ENCODE results near the gene CHST11.

The CHST11 gene

DNA sequence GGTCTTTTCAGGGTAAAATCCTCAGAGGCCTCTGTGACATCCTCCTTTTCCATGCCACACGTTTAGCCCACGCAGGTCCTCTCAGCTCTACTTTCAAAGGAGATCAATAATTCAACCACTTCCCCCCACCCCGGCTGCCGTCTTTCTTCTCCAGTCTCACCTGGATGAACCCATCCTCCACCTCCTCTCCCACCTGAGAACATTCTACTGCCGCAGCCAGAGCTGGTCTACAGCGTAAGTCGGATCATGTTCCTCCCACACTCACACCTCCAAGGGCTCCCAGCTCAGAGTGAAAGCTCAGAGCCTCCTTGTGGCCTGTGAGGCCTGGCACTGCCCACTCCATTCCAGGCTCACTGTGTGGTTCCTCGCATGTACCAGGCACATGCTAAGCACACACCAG, 246.6 kb downstream of the CHST11 start:
- no peak for DNase-seq

DNA sequence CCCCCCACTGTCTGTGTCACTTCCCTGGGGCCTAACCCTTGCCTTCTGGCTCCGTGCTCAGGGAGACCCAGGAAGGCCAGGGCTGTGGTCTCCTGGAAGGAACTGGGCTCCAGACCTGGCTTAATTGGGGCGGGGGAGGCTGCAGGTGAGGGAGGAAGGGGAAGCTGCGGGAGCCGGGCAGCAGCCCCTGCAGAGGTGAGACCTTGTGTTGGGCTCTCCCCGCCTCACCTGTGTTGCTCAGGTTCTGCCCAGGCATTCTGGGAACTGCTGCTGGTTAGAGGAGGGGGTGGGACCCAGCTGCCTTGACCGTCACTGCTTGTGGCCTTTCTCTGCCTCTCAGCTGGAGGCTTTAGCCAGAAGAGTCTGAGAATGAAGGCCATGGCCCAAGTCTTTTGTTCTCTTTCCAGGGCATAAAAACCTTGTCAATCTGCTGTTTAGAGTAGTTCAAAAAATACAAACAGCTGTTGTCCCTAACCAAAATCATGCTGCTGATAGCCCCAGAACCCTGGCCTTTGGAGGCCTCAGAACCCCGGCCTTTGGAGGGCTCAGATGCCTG, 247.6 kb downstream of the CHST11 start:
- no peak for DNase-seq

DNA sequence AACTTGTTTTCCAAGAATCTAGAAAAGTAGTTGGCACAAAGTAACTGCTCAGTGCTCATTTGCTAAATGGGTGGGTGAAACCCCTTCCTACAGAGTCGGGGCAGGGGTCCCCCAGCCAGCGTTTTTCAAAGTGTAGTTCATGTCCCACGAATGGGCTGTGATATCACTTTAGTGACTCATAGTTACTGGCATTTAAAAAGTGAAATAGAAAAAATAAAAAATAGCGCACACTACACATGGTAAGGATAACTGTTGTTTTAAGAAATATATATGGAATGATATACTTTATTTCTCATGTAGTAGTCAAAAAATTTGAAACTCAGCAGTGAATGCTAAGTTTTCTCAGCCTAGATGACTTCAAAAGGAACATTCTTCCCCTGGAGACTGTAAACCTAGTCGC, 250.4 kb downstream of the CHST11 start:
- no peak for DNase-seq

DNA sequence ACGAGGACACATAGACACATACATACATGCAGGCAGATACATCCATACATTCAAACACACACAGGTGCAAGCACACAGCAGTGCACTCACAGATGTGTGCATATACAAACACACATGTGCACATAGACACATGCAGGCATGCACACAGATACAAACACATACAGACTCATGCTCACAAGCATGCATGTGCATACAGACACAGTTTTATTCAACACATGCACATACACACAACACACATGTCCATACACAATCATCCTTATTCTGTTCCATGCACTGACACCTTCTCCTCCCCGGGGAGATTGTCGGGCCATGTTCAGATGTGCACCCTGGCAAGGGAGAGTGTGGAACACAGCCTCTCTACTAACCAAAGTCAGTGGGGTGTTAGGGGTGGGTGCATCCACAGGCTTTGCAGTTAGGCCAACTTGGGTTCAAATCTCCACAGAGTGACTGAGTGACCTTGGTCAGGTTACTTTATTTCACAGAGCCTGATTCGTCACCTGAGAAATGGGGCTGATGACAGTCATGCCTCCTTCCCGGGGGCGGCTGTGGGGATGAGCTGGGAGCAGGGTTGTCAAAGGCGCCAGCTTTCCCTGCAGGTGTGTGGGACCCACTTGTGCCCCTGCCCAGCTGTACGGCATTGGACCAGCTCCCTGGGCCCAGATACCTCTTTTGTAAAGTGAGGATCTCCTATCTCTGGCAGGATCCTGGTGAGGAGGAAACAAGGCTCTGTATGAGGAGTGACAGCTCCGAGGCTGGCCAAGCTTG, 251.2 kb downstream of the CHST11 start:
- DNase-seq: no peak

DNA sequence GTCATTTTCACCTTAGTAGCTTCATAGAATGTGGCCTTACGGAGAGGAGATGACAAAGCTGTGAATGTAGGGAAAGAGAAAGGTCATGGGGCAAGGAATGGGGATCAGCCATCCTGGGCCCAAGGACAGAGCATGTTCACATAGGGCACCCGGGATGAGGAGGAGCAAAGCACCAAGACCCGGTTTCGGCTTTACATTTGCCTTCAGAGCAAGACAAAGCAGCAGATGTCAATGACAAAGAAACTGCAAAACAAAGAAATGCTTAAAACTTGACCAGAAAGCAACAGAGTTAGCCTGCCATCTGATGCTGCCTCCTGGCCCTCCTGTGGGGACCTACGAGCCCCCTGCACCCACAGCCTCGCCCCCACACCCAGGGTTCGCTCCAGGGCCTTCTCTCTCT, 252.1 kb downstream of the CHST11 start:
- DNase-seq: no peak

DNA sequence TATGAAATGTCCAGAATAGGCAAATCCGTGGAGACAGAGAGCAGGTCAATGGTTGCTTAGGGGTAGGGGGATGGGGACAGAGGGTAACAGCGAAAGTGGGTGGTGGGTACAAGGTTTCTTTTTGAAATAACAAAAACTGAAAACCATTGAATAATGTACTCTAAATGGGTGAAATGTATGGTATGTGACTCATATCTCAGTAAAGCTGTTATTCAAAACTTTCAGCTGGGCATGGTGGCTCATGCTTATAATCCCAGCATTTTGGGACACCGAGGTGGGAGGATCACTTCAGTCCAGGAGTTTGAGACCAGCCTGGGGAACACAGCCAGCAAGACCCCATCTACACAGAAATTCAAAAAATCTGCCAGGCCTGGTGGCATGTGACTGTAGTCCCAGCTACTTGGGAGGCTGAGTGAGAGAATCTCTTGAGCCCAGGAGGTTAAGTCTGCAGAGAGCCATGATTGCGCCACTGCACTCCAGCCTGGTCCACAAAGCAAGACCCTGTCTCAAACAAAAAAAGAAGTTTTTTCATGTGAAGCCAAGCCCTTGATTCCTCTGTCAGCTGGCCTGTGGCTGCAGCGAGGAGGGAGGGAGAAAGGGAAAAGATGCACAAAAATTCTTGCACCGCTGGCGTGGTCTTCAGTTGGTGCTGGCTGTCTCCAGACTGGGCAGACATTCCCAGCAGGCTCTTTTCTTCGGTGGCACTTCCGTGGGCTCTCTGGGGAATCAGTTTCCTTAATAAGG, 253.1 kb downstream of the CHST11 start:
- DNase-seq: no peak

DNA sequence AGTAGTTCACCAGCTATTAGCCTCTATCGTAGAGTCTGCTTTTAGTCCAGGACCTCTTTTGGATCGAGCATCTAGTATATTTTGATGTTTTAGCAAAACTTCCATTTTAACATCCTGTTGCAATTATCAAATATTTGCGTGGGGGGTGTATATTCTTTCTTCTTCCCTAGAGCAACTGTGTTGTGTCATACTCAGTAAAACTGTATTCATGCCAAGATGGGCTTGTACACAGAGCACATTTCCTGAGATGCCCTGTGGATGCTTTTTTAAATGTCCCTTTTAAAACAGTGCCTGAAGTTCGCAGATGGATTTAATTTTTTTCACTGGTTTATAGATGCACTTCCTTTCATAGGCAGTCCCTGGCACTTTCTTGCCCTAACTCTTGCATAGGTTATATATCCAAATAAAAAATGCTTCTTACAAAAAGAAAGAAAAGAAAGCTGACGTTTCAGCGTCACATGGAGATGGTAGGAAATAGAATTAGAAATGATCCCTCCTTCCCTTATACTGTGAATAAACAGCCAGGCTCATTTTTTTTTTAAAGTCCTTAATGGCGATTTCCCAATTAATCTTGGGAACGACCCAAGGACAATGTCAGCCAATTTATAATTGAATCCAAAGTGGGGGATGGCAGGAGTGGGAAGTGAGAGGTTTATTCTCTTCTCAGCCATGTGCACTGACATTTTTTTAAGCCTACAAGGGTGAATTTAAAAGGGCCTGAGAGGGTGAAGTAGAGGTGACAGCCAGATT, 254.4 kb downstream of the CHST11 start:
- no peak for DNase-seq

DNA sequence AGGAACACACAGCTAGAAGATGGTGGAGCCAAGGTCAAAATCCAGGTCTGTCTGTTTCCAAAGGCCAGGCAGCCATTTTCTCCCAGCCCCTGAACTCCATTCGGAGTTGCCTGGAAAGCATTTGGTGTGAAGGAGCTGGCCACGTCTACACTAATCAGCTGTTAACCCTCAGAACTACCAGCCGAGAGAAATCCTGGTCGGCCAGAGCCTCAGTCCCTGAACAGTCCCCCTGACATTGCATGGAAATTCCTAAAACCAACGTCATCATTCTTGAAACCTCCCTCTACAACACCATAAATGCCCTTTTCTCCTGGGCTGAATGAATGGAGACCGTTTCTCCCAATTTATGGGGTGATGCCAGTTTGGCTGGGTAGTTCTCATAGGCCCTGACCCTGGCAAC, 255.7 kb downstream of the CHST11 start:
- no peak for DNase-seq

DNA sequence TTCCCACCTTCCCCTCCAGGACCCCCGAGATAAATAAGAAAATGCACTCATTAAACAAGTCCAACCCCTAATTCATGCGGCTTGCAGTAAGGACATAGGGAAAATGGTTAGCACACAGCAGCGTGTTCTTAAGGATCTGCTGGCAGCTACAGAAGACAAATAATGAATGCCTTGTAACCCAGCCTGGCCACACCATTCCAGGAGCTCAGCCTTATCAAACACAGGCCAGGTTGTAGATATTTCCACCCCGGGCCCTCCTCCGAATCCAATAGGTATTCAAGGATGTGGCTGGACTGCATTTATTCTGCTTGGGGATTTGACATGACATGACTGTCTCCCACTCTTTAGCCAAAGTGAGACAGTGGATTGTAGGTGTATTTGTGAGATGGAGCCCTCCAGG, 256.2 kb downstream of the CHST11 start:
- DNase-seq: no peak

DNA sequence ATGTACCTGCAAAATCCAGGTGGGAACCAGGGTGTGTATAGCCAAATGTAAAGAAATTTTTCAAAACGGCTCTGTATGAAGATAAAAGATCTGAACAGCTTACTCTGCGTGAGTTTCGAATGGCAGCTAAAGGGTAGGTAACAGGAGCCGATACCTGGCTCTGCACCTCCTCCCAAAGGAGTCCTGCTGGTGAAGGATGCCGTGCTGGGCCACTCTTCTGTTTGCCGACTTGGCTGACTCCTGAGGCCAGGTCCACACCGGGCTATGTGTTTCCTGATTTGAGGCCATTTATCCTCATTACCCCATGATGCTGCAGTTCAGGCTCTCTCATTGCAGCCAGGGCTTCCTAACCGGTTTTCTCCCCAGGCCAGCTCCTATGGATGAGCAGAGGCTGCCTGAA, 256.7 kb downstream of the CHST11 start:
- DNase-seq: no peak

DNA sequence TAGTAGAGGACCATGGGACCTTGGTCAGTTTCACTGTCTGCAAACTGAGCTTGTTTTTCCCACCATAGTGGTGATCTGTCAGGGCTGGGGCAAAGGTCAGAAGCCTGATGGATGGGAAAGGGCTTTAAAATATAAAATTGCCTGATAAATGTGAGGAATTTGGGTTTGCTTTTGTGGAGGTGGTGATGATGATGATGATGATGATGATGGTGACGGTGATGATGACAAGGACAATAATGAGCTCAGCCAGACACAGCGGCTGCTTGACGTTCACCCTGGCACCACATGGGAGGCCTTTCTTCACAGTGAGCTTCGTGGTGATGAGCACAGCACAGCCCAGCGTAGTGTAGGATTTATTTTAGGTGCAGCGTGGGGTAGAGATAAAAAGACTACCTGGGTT, 257.6 kb downstream of the CHST11 start:
- no peak for DNase-seq

DNA sequence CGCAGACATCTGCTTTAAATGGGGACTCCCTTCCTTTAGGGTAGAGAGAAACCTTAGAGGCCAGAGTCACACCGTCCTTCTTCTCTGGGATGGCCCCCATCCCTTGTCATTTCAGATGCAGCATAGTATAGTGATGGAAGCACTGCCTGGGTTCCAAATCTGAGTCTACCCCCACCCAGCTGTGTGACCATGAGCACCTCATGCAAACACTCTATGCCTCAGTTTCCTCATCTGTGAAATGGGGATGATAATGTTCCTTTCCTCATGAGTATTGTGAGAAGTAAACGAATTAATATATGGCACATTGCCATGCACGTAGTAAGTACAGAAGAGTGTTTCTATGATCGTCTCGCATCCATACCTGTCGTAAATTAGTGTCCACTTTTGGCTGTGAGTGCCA, 259.4 kb downstream of the CHST11 start:
- DNase-seq: no peak

DNA sequence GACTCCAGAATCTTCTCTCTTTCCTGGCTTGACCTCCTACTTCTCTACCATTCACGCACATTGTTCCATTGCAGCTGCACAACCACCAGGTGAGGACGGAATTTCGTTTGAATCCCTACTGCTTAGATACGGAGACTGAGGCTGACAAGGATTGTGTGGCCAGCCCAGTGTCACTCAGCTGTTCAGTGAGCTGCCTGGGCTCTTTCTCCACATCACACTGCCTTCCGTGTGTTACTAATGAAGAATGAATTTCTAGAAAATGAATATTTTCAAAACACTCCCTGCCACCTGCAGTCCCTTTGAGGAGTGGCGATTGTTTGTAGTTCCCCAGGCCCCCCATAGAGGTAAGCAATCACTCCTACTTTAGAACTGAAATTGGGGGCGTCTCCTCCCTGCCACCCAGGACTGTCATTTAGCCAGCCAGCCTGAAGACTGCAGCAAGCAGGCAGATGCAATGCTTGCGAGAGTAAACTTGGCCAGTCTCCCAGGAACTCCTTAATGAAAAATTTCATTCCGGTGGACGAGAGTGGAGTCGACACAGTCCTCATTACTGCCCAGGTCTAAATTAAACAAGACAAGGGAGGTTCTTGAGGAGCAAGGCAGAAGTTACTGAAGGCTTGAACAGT, 261.7 kb downstream of the CHST11 start:
- no peak for DNase-seq

DNA sequence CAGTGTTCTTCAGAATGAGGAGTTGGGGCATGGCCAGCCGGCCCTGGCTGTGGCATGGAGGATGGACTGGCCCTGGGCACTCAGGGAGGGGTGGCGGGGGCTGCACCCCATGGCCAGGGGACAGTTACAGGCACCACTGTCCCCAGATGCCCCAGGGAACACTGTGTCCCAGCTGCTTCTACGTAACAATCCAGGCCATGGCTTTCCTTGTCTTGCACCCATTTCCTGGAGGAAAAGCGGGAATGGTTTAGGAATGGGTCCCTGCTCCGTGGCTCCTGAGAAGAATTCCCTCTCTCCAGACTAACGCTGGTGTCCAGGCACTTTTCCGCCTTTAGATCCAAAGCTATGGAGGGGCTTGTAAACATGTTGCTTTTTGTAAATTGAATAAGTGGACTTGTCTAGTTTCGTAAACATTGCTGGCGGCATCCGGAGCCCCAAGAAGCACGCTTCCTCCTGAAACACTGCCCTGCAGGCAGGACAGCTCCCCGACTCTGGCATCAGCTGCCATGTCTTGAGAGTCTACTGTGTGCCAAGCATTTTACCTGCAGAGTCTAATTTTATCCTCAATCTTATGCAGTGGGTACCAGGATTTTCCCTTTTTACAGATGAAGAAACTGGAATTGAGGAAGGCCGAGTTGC, 263.1 kb downstream of the CHST11 start:
- no peak for DNase-seq

DNA sequence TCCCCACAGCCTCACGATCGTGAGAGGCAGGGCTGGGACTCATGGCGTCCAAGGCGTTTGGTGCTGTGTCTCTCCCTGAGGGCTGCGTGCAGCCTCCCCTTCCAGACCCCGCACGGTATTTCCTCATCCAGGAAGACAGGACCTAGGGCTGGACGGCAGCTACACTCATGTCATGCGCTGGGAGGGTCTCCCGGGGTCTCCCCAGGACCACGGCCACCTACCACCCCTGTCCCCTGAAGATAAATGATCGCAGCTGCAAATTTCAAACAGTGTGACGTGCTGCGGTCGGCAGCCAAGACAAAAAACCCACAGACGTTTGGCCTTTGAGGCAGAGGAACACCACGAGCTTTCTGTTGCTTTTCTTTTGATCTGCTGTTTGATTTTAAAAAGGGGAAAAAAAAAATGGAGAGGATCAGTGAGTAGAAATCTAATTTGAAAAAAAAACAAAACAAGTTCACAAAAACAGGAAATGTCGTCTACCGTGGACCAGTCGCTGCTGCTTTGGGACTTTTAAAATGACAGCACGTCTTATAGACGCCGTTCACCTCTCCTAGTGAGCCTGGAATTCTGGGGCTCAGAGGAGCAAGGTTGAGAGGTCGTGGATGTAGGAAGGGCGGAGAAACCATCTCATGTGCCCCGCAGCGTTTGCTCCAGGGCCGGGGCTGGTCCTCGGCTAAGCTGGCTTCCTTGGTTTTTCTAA, 263.7 kb downstream of the CHST11 start:
- DNase-seq: no peak

DNA sequence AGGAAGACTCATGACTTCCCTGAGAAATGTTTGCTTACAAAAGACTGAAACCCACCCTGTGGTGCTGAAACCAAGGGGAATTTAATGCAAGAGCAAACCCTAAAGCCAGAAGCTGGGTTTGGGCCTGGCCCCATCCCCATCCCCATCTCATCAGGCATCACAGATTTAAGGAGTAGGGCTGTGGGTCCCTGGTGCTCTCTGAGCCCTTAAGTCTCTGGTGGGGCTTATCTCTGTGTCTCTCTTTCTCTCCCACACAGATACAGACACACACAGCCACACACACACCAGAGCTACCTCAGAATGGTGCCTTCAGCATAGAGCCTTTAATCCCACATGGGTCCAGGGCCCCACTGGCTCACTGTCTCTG, 264.3 kb downstream of the CHST11 start:
- no peak for DNase-seq

DNA sequence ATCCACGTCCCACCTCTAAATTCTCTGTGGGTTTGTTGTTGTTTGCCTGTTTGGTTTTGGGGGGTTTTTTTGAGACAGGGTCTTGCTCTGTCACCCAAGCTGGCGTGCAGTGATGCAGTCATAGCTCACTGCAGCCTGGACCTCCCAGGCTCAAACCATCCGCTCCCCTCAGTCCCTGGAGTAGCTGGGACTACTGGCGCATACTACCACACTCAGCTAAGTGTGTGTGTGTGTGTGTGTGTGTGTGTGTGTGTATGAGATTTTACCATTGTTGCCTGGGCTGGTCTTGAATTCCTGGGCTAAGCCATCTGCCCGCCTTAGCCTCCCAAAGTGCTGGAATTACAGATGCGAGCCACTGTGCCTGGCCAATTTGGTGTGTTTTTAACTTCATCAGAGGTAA, 265.2 kb downstream of the CHST11 start:
- DNase-seq: no peak

DNA sequence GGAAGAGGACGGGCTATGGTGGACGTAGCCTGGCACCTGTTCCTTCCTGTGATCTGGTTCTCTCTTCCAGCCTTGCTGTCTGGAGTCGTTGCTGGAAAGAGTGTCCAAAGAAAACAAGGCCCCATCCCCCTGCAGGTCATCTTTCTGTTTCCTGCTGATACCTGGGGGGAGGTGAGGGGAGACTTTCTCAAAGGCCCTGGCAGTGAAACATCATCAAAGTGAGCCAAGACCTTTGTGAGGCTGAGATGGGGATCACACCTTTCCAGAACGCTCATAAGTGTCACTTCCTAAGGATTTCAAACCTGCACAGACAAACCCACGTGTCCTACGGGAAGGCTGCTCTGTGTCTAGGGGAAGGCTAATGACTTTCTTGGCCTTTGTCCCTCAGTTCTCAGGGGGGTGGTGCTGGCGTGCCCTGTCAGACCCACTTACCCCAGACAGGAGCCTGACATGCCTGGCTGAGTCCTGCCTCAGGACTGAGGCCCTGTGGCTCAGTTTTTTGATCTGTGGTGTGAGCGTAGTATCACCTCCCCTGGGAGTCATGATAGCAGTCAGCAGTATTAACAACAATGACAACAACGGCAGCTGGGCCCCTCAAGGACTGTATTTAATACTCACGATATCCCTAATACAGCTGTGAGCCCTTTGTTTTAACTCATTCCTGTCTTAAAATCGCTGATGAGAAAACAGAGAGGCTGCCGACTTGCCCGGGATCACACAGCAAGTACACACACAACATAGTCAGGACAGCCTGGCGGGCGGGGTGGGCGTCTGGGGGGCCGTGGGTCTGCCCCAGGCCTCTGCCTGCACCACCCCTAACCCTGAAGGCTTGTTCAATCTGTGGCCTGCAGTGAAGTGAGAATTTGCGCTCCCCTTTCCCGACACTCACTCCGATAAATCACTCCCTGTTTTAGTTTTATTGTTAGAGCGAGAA, 266.1 kb downstream of the CHST11 start:
- no peak for DNase-seq

DNA sequence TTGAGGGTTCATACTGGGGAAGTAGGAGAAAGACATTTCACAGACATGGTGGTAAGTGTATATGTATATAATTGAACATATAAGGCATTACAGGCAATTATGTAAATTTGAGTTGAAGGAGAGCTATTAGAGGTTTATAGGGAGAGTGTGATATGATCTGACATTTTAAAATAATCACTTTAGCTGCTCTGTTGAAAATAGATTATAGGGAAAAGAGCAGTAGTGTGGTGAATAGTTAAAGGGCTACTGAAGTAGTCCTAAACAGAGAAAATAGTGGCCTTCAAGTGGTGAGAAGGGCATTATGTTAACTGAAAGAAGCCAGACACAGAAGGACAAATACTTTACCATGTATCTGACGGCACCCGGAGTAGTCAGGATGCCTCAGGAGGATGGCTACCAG, 267.1 kb downstream of the CHST11 start:
- DNase-seq: no peak

DNA sequence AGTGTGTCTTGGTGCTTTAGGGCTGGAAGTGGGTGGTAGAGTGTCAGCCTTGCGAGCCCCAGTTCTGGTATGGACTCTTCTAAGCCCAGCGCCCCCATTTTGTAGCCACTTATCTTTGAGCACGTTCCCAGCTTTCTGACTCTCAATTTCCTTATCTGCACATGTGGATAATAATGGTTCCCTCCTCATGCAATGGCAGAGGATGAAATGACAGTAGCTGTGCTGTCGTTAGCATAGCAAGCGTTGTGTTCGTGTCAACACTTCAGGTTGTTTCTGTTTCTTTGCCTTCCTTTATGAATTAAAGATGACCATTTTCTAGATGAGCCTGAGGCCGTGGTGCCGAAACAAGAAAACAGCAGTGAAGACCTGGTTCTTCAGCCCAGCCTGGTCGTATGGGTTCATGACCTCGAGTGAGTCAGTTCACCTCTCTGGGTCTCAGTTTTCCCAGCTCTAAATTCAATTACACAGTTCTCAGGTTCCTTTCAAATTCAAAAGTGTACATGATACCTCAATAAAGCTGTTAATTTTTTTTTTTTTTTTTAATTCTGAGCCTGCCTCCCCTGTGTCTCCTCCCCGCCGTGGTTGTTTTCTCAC, 268.3 kb downstream of the CHST11 start:
- no peak for DNase-seq

DNA sequence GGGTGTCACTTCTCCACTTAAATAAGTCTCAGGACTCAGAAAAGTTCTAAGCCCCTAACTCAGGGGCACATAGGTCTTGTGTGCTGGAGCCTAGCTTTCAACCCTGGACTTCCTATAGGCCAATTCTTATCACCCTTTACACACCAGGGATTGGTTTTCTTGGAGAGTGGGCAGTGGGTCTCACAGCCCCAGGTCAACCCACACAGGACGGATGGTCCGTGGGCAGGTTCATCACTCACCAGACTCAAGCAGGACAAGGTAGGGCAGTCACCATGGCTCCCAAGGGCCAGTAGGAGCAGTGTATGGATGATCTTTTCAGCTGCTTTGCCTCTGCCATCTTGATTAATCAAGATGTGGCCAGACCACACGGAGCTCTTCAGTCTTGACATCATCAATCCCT, 268.9 kb downstream of the CHST11 start:
- DNase-seq: no peak
